HEK293T (cell line): ENCODE measurements around the gene KCNK10.

Experiments used
- CTCF ChIA-PET: fragments of 350-600 bp; formaldehyde crosslinking; extraction: SDS; loops from one replicate; lab custom pipeline; 2021; ENCODE audit warnings: antibody characterized with exemption, inconsistent platforms; lab: Yijun Ruan, JAX
- POLR2A ChIA-PET: fragments of 350-600 bp; formaldehyde crosslinking; extraction: SDS; loops from one replicate; lab custom pipeline; 2020; ENCODE audit warnings: antibody characterized with exemption, inconsistent platforms; lab: Yijun Ruan, JAX
- DNase-seq: peaks from one replicate; pipeline ENCODE4 v3.0.0; 2012; ENCODE audit warnings: mixed read lengths; ENCODE audit errors: extremely low spot score
- ARNT ChIP-seq: fragments of 450-650 bp; IDR thresholded peaks from 2 replicates; pipeline ENCODE4 v1.6.1; 2017; ENCODE audit warnings: mild to moderate bottlenecking
- BHLHE40 ChIP-seq: fragments of 450-650 bp; IDR thresholded peaks from 2 replicates; pipeline ENCODE4 v1.6.1; 2016; ENCODE audit warnings: mild to moderate bottlenecking, moderate library complexity, borderline replicate concordance
- CTBP1 ChIP-seq: fragments of 450-650 bp; IDR thresholded peaks from 2 replicates; pipeline ENCODE4 v1.6.1; 2016; ENCODE audit warnings: borderline replicate concordance
- ELF4 ChIP-seq: fragments of 450-650 bp; IDR thresholded peaks from 2 replicates; pipeline ENCODE4 v1.6.1; 2017; ENCODE audit warnings: antibody characterized with exemption
- FOXA1 ChIP-seq: fragments of 450-650 bp; IDR thresholded peaks from 2 replicates; pipeline ENCODE4 v1.6.1; 2016; ENCODE audit warnings: mild to moderate bottlenecking
- FOXK2 ChIP-seq: fragments of 450-650 bp; IDR thresholded peaks from 2 replicates; pipeline ENCODE4 v1.6.1; 2016; ENCODE audit warnings: mild to moderate bottlenecking
- FOXM1 ChIP-seq: fragments of 450-650 bp; IDR thresholded peaks from 2 replicates; pipeline ENCODE4 v1.6.1; 2017; ENCODE audit warnings: mild to moderate bottlenecking, borderline replicate concordance
- HDGF ChIP-seq: fragments of 450-650 bp; IDR thresholded peaks from 2 replicates; pipeline ENCODE4 v1.6.1; 2017; ENCODE audit warnings: antibody characterized with exemption, borderline replicate concordance
- L3MBTL2 ChIP-seq: fragments of 450-650 bp; conservative IDR thresholded peaks from 2 replicates; pipeline ENCODE4 v1.6.1; 2016; ENCODE audit warnings: mild to moderate bottlenecking
- LEF1 ChIP-seq: fragments of 450-650 bp; IDR thresholded peaks from 2 replicates; pipeline ENCODE4 v1.6.1; 2017; ENCODE audit warnings: mild to moderate bottlenecking, borderline replicate concordance
- NFRKB ChIP-seq: fragments of 450-650 bp; IDR thresholded peaks from 2 replicates; pipeline ENCODE4 v1.6.1; 2016; ENCODE audit warnings: mild to moderate bottlenecking, moderate library complexity
- SP1 ChIP-seq: fragments of 450-650 bp; IDR thresholded peaks from 2 replicates; pipeline ENCODE4 v1.6.1; 2017
- SUZ12 ChIP-seq: fragments of 450-650 bp; IDR thresholded peaks from 2 replicates; pipeline ENCODE4 v1.6.1; 2016; ENCODE audit warnings: mild to moderate bottlenecking
- TARDBP ChIP-seq: fragments of 450-650 bp; IDR thresholded peaks from 2 replicates; pipeline ENCODE4 v1.6.1; 2016
- ZNF384 ChIP-seq: fragments of 450-650 bp; IDR thresholded peaks from 2 replicates; pipeline ENCODE4 v1.6.1; 2016
- TF ChIP-seq, protein P1 (sequence below): fragments of 450-650 bp; IDR thresholded peaks from 2 replicates; pipeline ENCODE4 v1.6.1; 2016

The KCNK10 gene

GRCh38 chr14:88256997-88257950 lies 65.8 kb downstream of the KCNK10 start:
- ChIA-PET CTCF (no interaction called here), POLR2A (no interaction called here)
- TF ChIP-seq ARNT = no peak
- TF ChIP-seq BHLHE40 = no peak
- no peak for TF ChIP-seq FOXA1
- no peak for TF ChIP-seq L3MBTL2
- TF ChIP-seq TARDBP = no peak
- no peak for TF ChIP-seq FOXM1
- no peak for TF ChIP-seq ELF4
- TF ChIP-seq SP1 = no peak
- TF ChIP-seq, protein P1, sequence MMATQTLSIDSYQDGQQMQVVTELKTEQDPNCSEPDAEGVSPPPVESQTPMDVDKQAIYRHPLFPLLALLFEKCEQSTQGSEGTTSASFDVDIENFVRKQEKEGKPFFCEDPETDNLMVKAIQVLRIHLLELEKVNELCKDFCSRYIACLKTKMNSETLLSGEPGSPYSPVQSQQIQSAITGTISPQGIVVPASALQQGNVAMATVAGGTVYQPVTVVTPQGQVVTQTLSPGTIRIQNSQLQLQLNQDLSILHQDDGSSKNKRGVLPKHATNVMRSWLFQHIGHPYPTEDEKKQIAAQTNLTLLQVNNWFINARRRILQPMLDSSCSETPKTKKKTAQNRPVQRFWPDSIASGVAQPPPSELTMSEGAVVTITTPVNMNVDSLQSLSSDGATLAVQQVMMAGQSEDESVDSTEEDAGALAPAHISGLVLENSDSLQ = no peak
- TF ChIP-seq FOXK2 = no peak
- no peak for TF ChIP-seq ZNF384
- no peak for DNase-seq

GRCh38 chr14:88255798-88256197 lies 67.3 kb downstream of the KCNK10 start:
- ChIA-PET CTCF (no interaction called here), POLR2A (no interaction called here)
- TF ChIP-seq, protein P1 = no peak
- TF ChIP-seq ARNT = no peak
- TF ChIP-seq ELF4 = no peak
- TF ChIP-seq FOXA1 = no peak
- no peak for TF ChIP-seq BHLHE40
- TF ChIP-seq ZNF384 = no peak
- TF ChIP-seq FOXM1 = no peak
- no peak for TF ChIP-seq TARDBP
- no peak for TF ChIP-seq FOXK2
- no peak for TF ChIP-seq SUZ12
- no peak for TF ChIP-seq L3MBTL2
- TF ChIP-seq LEF1 = no peak
- TF ChIP-seq HDGF = no peak
- no peak for DNase-seq

- POLR2A ChIA-PET = no interaction called here
- no peak for TF ChIP-seq FOXA1
- no peak for TF ChIP-seq LEF1
- no peak for TF ChIP-seq SP1
- TF ChIP-seq BHLHE40 = no peak
- TF ChIP-seq ELF4 = no peak
- no peak for TF ChIP-seq HDGF
- no peak for TF ChIP-seq NFRKB
- no peak for TF ChIP-seq ZNF384
- no peak for TF ChIP-seq CTBP1
- TF ChIP-seq ARNT = no peak
- TF ChIP-seq, protein P1 = no peak
- TF ChIP-seq SUZ12 = no peak
- no peak for TF ChIP-seq FOXK2
- no peak for TF ChIP-seq FOXM1
- TF ChIP-seq TARDBP = no peak
- TF ChIP-seq L3MBTL2 = no peak
- CTCF ChIA-PET = no interaction called here
- no peak for DNase-seq
Observed at GRCh38 chr14:88255196-88255595, 67.9 kb downstream of the KCNK10 start.

DNA sequence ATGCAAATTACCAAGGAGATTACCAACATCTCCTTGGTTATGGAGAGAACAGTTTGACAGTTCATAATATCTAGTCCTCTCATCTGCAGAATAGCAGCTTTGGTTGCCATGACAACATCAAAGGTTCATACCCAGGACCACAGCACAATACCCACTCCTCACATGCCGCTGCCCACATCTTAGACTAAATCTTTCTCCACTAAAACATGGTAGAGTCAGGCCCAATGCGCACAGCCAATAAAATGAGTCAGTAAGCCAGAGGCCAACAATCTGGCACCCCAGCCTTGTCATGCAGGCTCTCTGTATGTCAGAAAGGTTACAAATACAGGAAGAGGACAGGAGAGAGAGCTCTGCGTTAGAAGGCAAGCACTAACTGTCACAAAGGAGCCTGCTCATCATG lies 70.6 kb downstream of the KCNK10 start:
- CTCF ChIA-PET = no interaction called here
- TF ChIP-seq FOXK2 (no peak), ARNT (no peak), LEF1 (no peak), TARDBP (no peak), SUZ12 (no peak), ZNF384 (no peak), ELF4 (no peak), SP1 (no peak), HDGF (no peak), FOXA1 (no peak), CTBP1 (no peak), NFRKB (no peak), BHLHE40 (no peak), L3MBTL2 (no peak), FOXM1 (no peak)
- TF ChIP-seq, protein P1 = no peak
- DNase-seq = no peak

GRCh38 chr14:88251650-88252049 lies 71.4 kb downstream of the KCNK10 start:
- CTCF ChIA-PET = no interaction called here
- DNase-seq = no peak
- POLR2A ChIA-PET = no interaction called here
- TF ChIP-seq ZNF384 = no peak
- TF ChIP-seq SP1 = no peak
- TF ChIP-seq FOXA1 = no peak
- TF ChIP-seq BHLHE40 = no peak
- TF ChIP-seq ELF4 = no peak
- no peak for TF ChIP-seq TARDBP
- no peak for TF ChIP-seq ARNT
- no peak for TF ChIP-seq SUZ12
- TF ChIP-seq FOXK2 = no peak
- no peak for TF ChIP-seq L3MBTL2
- no peak for TF ChIP-seq NFRKB
- no peak for TF ChIP-seq FOXM1
- no peak for TF ChIP-seq CTBP1
- TF ChIP-seq HDGF = no peak
- TF ChIP-seq, protein P1 = no peak
- TF ChIP-seq LEF1 = no peak

More for the DNA sequence above, 70.6 kb downstream of the KCNK10 start:
- POLR2A ChIA-PET = no interaction called here
